ENCODE measurements around the gene PBXIP1.

The PBXIP1 gene

GRCh38 chr1:154962795-154963330 lies 7.0 kb upstream of the PBXIP1 start:
- peak overlapping the region; percentile 5 for H3K4me3 ChIP-seq (ENCODE audit: low read depth, low read length)
- DNase-seq (ENCODE audit: low read depth): no peak
- TF ChIP-seq CTCF (conservative IDR thresholded peaks at IDR 0.05; ENCODE audit: low read depth, low read length): no peak

GRCh38 chr1:154962156-154962749 lies 6.4 kb upstream of the PBXIP1 start:
- no peak for TF ChIP-seq CTCF (conservative IDR thresholded peaks at IDR 0.05; ENCODE audit: low read depth, low read length)
- peak overlapping the region; percentile 86 for H3K4me3 ChIP-seq (ENCODE audit: low read depth, low read length)
- DNase-seq (ENCODE audit: low read depth): peak; percentile 38

GRCh38 chr1:154961207-154962155 lies 5.6 kb upstream of the PBXIP1 start, which contains the start of gene PYGO2:
PYGO2 (minus strand) TSS chr1:154961782; CDS start chr1:154961576, 206 bp downstream.
- H3K4me3 ChIP-seq (ENCODE audit: low read depth, low read length): peak within 1 kb of the TSS; percentile 86
- DNase-seq (ENCODE audit: low read depth): peak; percentile 78
- TF ChIP-seq CTCF (conservative IDR thresholded peaks at IDR 0.05; ENCODE audit: low read depth, low read length): no peak

GRCh38 chr1:154960446-154961136 lies 4.7 kb upstream of the PBXIP1 start:
- peak; percentile 22 for DNase-seq (ENCODE audit: low read depth)
- H3K4me3 ChIP-seq (ENCODE audit: low read depth, low read length): peak overlapping the region; percentile 86
- TF ChIP-seq CTCF (conservative IDR thresholded peaks at IDR 0.05; ENCODE audit: low read depth, low read length): no peak

- no peak for TF ChIP-seq CTCF (conservative IDR thresholded peaks at IDR 0.05; ENCODE audit: low read depth, low read length)
- DNase-seq (ENCODE audit: low read depth): no peak
- H3K4me3 ChIP-seq (ENCODE audit: low read depth, low read length): no peak overlapping the region
Observed at GRCh38 chr1:154959426-154959780, 3.5 kb upstream of the PBXIP1 start.

GRCh38 chr1:154958681-154959425 lies 3.0 kb upstream of the PBXIP1 start:
- no peak for TF ChIP-seq CTCF (conservative IDR thresholded peaks at IDR 0.05; ENCODE audit: low read depth, low read length)
- no peak for DNase-seq (ENCODE audit: low read depth)
- H3K4me3 ChIP-seq (ENCODE audit: low read depth, low read length): no peak overlapping the region
